HL-60/S4 treated with retinoic acid at 250 ng/mL for 4 days and 3 days (cell line): Measurements from ENCODE around the gene CDH19.

Experiments used
- in situ Hi-C: fragments of 300-500 bp; cut with MboI; formaldehyde crosslinking; loops from 2 replicates; pipeline ENCODE4 v1.7.0; 2022; ENCODE audit warnings: low sequenced_read_pairs

Gene CDH19, protein sequence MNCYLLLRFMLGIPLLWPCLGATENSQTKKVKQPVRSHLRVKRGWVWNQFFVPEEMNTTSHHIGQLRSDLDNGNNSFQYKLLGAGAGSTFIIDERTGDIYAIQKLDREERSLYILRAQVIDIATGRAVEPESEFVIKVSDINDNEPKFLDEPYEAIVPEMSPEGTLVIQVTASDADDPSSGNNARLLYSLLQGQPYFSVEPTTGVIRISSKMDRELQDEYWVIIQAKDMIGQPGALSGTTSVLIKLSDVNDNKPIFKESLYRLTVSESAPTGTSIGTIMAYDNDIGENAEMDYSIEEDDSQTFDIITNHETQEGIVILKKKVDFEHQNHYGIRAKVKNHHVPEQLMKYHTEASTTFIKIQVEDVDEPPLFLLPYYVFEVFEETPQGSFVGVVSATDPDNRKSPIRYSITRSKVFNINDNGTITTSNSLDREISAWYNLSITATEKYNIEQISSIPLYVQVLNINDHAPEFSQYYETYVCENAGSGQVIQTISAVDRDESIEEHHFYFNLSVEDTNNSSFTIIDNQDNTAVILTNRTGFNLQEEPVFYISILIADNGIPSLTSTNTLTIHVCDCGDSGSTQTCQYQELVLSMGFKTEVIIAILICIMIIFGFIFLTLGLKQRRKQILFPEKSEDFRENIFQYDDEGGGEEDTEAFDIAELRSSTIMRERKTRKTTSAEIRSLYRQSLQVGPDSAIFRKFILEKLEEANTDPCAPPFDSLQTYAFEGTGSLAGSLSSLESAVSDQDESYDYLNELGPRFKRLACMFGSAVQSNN

DNA sequence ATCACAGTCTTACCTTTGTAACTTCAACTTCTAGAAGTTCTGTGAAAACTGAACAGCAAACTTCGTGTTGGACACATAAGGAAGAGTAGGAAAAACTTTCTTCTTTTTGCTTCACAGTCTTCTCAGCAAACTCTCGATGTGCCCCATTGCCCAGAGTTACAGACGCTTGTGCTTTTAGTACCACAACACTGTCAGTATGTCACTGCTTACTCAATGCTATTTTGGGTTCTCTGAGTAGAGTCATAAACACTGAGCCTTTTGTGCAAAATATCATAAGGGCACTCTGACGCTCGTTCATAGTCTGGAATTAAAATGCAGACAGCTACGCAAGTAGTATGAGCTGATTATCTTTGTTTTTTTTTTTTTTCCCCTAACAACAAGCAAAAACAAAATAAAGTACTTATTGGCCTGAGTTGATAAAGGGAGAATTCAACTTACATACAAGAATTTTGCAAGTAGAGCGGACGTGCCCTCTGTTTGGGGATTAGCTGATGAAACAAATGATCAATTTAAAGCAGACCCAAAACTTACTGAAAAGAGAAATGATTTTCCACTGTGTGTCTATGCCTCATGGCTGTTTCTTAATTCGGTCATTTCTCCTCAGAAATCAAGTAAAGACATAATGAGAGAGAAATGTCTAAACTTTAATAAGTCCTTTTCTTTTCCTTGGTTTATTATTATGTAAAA lies at the start of gene CDH19:
Gene CDH19, minus strand, starts transcription at position 150 of the 687 bp plus-strand sequence. CDS start 31,886 bp downstream, outside the sequence.
- in situ Hi-C loops = no loop called here

DNA sequence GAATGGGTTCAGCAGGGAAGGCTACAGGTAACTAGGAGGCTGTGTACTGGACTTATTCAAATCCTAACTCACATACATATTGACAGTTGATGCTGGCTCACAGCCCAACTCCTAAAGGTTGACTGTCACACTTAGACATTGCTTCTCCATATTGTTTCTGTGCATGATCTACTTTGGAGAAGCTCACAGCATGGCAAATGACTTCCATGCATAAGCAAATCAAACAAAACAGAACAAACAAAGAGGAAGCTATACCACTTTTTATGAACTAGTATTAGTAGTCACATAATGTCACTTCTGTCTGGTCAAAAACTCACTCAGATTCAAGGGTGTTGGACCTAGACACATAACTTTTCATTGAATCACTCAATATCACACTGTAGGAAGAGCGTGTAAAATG lies 43.8 kb upstream of the CDH19 start:
- in situ Hi-C loops = no loop called here

DNA sequence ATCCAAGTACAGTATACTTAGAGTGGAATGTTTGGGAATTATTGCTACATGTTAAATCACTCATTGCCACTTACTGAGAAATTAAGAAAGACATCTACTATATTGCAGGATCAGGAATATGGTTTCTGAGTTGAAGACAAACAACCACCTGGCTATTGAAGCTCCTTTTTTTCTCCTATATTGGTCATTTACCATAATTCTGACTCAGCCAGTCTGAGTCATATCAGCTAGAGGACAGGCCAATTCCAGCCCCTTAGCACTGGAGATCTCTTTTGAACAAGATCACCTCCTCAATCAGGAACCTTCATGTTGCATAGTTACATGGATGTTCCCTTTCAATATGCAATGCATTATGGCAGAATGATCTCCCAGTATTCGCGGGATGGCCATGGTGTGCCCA lies 42.7 kb upstream of the CDH19 start:
- in situ Hi-C loops = no loop called here

DNA sequence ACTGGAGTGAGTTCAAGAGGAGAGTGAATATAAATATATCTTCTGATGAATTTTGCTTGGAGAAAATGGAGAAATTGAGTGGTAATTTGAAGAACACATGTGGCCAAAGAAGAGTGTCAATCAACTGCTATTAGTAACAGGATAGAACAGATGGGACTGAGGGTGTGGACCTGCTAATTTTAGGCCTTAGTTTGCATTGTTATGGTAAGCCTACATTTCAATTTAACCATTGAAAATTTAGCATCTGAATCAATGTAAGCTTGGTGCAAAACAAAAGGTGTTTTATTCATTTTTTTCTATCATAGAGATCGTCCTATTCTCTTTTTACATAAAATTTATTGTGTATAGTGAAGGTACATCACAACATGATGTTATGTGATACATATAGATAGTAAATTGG lies 42.1 kb upstream of the CDH19 start:
- in situ Hi-C loops = no loop called here

DNA sequence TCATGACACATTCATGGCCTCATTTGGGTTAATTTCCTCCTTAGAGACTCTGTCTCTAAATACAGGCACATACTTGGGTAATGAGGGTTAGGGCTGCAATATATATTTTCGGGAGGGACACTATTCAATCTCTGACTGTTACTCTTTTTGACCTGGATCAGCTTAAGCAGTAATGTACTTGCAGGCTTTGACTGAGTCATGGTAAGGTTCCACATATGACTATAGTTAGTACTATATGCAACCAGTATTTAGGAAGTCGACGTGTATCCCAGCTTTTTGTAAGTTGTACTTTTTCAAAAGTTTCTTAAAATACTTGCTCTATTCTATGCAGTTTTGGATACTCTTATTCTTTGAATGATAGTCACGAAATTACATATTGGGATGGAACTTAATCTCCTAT lies 37.2 kb upstream of the CDH19 start:
- in situ Hi-C loops = no loop called here

DNA sequence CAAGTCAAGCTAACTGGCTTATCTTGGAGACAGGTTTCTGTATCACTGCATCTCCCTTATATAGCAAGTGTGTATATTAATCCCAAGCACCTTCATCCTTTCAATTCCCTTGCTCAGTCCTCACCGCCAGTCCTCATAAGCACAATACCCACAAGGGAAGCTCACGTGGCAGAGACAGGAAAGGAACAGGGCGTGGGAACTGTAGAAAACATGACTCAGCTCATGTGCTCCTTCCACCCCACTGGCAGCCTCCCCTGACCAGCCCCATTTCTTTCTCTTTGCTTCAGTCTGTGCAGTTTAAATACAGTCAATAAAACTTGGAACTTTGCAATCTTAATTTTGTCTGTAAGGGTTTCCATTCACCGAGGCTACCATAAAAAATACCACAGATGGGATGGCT lies 36.5 kb upstream of the CDH19 start:
- in situ Hi-C loops = no loop called here

DNA sequence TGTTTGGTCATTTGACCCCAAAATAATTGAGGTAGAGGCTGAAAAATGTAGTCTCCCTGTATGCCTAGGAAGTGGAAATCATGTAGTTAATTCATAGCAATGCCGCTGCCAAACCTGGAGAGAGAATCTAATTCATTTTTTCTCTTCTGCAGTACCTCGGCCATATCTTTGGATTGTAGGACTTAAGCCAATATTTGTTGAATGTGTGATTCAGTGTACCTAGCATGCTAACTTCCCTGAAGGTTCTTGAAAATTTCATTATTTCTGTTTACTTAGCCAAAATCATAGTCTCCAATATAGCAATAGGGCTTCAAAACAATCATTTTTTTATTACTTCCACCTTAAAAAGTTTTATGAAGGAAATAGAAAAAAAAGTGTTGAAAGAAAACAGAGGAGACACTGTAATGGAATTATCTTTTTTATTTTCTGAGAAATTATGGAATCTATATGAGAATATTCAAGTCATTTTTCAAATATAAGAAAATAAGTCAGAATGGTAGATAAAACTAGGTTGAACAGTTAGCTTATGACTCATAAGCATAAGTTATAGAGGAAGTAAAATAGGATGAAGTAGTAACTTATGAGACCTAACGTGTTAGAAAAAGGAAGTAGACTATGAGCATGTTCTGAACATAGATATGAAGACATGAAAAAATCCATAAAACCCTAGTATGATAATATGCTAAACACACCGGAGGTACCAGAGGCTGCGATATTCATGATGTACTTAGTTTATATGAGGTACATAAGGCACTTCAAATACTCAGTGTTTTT lies 35.2 kb upstream of the CDH19 start:
- in situ Hi-C loops = no loop called here

DNA sequence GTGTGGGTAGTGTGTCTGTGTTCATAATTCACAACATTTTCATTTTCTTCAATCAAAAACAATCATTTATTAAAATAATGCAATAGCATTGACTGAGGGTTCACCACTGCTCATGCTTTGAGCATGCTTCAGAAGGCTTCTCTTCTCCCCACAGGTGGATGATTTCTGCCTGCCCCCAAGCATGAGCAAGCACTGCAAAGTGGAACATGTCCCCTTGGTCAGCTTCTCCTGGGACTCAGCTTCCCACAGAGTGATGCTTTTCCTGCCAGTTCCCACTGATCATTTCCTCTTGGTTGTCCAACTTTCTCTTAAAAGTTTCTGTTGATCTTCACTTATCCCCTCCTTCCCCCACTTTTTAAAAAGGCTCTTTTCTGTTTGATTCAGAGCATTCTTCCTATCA lies 31.5 kb upstream of the CDH19 start:
- in situ Hi-C loops = no loop called here

DNA sequence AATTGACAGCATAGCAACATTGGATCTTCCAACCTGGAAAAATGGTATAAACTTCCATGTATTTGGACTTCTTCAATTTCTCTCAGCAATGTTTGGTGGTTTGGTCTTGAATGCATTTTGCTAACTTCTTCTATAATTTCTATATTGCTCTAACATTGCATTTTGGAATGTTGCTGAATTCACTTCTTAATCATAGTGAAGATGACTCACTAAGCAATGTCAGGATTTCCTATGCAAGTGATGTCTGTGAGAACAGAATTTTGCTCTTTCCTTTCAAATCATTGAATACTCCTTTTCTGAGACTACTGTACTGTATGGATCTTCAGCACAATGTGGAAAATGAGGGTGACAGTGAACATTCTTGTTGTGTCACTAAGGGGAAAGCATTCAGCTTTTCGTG lies 28.9 kb upstream of the CDH19 start:
- in situ Hi-C loops = no loop called here

DNA sequence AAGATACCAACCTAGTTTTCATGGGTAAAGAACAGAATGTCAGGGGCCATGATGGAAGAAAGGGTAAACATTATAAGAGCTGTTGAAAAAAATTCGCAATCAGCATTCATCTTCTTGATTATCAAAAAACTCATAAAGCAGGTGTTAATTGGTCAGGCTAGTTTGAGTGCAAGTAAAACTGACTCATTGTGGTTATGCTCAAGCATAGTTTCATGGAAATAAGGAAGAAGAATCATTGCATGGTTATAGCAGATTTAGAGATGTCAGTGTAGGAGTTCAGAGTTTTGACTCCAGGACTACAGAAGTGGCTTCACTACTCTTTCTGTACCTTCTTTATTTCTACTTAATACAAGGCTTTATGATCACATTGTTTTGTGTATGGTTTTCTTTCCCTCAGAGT lies 26.9 kb upstream of the CDH19 start:
- in situ Hi-C loops = no loop called here

DNA sequence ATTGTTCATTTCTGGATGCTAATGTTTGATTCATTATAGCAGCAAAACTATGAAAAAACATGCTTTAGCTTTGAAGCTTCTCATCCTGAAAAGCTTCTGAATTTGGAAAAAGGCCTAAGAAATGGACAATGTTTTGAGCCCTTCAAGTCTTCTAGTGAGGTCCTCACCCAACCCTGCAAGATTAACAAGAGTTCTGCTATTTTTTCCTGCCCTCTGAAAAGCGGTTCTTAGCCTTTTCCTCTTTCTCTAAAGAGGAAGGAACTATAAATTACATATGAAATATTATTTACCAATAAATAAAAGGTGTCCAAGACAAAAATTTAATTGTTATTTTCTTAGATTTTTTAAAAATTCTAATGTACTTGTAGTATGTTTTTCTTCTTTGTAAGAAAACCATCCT lies 19.9 kb upstream of the CDH19 start:
- in situ Hi-C loops = no loop called here

DNA sequence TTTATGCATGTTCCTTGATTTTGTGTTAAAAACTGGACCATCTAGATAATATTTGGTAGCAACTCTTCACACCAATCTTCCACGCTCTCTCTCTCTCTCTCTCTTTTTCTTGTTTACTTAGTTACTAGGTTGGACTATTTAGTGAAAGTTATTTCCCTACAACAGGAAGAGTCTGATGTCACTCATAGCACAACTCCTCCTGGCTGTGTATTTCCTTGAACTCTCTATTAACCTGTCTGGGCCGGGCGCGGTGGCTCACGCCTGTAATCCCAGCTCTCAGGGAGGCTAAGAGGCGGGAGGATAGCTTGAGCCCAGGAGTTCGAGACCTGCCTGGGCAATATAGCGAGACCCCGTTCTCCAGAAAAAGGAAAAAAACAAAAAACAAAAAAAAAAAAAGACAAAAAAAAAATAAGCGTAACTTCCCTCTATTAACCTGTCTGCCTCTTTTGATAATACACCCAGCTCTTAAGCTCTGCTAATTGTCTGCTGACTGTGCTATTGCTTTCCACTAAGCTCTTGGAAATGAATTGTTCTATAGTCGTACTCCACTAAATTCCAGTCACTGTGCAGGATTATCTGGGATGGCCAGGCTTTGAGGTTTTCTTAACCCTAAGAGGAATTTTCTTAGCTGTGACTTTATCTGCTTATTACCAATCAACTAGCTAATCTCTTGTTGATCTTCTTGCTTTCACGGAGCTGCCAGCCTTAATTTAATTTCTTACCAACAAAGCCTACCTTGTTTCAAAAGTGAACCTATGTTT lies 18.1 kb upstream of the CDH19 start:
- in situ Hi-C loops = no loop called here

DNA sequence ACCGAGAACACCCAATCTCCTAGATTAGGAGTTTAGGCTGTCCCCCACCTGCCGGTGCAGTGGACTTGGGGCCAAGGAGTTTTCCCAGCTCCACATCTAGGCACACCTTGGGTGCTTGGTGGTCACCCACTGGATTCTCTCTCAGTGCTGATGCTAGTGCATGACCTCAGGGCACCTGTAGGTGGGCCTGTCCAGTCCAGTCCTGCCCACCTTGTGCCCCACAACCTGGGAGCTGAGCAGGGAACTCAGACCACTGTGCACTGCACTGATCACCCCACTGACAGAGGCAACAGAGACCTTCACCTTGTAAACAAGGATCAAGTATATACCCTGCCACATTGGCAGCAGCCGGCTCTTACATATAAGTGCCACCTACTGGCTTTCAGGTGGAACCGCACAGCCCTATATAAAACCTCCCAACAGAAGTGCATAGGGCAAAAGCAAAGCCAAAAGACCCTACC lies 12.7 kb upstream of the CDH19 start:
- in situ Hi-C loops = no loop called here

DNA sequence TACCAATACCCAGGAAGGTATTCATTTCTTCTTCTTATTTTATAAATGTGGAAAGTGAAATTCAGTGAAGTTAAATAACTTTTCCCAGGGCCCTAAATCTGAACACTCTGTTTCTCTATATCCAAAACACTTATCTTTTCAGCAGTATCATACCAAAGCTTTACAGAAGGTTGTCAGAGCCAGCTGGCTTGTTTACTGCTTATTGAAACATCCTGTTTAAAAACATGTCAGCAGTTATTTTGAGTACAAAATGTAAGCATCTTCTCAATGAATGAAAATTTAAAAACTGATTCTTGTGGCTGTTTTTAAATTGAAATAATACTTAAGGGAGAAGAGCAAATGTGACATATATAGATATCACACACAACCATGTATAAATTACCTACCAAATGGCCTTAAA lies 11.3 kb upstream of the CDH19 start:
- in situ Hi-C loops = no loop called here

DNA sequence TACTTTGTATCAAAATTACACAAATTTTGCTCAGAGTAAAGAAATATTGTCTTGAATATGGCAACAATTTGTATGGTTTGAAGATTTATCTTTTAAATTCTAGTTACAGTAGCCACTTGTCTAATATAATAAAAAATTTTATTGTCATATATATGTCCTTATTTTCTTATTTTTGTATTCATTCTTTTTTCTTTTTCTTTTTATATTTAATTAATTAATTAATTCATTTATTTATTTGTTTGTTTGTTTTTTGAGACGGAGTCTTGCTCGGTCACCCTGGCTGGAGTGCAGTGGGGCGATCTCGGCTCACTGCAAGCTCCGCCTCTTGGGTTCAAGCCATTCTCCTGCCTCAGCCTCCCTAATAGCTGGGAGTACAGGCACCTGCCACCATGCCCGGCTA lies 3.7 kb upstream of the CDH19 start:
- in situ Hi-C loops = no loop called here

DNA sequence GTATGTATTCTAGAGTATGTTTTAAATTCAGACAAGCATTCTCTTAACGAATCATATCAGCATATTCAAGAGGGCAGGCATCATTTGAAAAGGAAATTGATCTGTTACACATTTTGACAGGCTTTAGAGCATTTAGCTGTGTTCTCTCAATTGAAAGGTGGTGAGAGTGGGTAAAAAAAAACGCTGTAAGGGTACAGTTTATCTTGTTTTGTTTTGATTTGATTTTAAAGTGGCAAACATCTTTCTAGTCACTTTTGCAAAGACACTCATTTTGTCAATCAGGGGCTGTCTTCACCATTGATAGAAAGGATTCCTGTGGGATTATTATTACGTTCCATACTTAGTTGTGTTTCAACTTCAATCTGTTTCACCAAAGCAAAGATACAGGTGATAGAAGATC lies 2.2 kb downstream of the CDH19 start:
- in situ Hi-C loops = no loop called here

DNA sequence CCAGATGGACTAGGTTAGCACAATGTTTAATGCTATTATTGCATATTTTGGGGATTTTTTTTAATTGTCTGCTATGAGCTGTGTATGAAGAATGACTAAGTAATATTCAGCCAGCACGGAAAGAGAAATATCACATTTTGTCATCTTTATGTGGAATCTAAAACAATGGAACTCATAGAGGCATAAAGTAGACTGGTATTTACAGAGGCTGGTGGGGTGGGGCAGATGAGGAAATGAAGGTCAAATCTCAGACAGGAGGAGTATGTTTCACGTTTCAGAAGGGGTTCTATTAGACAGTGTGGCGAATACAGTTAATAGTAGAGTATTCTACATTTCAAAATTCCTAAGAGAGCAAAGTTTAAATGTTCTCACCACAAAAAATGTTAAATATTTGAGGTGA lies 4.7 kb downstream of the CDH19 start:
- in situ Hi-C loops = no loop called here

DNA sequence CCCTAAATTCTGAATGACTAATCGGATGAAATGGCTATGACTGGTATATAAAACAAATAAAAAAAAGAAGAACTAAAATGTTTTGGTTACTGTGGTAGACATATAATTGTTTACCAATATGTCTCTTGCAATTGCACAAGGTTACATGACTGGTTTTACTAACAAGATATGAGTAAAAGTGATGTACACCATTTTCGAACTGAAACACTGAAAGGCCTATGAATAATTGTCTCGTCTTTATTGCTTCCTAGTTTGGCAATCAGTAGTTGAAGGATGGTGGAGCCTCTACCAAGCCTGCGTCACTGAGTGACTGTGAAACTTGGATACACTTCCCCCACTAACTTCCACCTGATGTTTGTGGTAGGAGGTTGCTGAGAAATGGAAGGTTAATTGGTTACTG lies 16.5 kb downstream of the CDH19 start:
- in situ Hi-C loops = no loop called here

DNA sequence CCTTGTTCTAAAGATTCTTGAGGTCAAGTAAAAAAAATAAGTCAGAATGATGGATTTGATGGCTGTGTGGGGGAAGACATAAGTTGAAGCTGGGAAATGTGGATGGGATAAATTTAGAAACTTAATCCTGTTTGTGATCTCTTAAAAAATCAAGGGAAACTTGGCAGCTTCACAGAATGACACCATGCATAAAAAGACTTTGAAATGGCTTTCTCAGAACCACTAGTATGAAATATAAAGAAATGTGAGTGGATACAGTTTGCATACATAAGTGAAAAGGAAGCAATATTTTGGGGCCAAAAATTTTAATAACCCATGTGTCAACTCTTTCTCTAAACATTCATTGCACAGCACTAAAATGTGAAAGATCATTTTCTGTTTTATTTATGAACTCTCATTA lies 21.7 kb downstream of the CDH19 start:
- in situ Hi-C loops = no loop called here

DNA sequence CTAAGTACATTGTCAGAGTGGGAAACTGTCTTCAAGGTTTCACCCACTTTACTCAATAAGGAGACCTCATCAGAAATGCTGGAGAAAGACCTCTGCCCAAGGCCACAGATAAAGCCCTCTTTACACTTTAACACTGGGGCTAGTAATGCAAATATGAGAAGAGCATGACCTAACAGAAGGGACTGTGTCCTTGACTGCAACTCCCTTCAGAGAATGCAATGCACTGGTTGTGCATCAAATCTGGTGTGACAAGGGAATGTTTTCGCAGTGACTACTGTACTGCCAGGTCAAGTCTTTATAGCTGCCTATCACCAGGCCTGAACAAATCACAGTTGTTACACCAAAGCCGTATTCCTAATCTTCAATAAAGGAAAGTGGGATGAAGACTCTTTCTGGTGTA lies 28.6 kb downstream of the CDH19 start:
- in situ Hi-C loops = no loop called here
